DOHH2 (cell line): ENCODE measurements around the gene INCENP.

Experiments
- EZH2phosphoT487 ChIP-seq: fragments of 200-600 bp; sonication (generic); IDR thresholded peaks from 2 replicates; pipeline ENCODE4 v1.6.1; 2017; ENCODE audit warnings: borderline replicate concordance, mild to moderate bottlenecking, antibody characterized with exemption, low read length, moderate library complexity, mixed read lengths
- TF ChIP-seq, protein P1 (sequence below): fragments of 200-600 bp; sonication (generic); IDR thresholded peaks from one replicate; pipeline ENCODE4 v1.5.1; 2014; ENCODE audit warnings: antibody characterized with exemption, mild to moderate bottlenecking, low read depth, low read length; ENCODE audit not compliant: poor library complexity, severe bottlenecking

- TF ChIP-seq, protein P1, sequence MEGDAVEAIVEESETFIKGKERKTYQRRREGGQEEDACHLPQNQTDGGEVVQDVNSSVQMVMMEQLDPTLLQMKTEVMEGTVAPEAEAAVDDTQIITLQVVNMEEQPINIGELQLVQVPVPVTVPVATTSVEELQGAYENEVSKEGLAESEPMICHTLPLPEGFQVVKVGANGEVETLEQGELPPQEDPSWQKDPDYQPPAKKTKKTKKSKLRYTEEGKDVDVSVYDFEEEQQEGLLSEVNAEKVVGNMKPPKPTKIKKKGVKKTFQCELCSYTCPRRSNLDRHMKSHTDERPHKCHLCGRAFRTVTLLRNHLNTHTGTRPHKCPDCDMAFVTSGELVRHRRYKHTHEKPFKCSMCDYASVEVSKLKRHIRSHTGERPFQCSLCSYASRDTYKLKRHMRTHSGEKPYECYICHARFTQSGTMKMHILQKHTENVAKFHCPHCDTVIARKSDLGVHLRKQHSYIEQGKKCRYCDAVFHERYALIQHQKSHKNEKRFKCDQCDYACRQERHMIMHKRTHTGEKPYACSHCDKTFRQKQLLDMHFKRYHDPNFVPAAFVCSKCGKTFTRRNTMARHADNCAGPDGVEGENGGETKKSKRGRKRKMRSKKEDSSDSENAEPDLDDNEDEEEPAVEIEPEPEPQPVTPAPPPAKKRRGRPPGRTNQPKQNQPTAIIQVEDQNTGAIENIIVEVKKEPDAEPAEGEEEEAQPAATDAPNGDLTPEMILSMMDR, result no peak
- no peak for TF ChIP-seq EZH2phosphoT487
Measured at GRCh38 chr11:62193952-62194351, 70.1 kb downstream of the INCENP start.
